ENCODE data around the gene FAM89B.

FAM89B gene

GRCh38 chr11:65621460-65621859 is 49.1 kb downstream of the FAM89B start:
- no peaks in the 10 kb centered on the region for H3K9me3 Mint-ChIP-seq
- no peaks in the 10 kb centered on the region for H3K27me3 Mint-ChIP-seq
- no peak for DNase-seq
- no peak overlapping the region for H3K4me3 Mint-ChIP-seq
- ATAC-seq: no peak
- H3K27ac Mint-ChIP-seq: no peak overlapping the region
- peaks cover 21% of the 10 kb centered on the region for H3K4me1 Mint-ChIP-seq
- peaks cover 37% of the 10 kb centered on the region for H3K36me3 Mint-ChIP-seq (ENCODE audit: low read depth)

GRCh38 chr11:65622011-65622410 is 49.7 kb downstream of the FAM89B start:
- H3K4me1 Mint-ChIP-seq: peaks cover 15% of the 10 kb centered on the region
- H3K36me3 Mint-ChIP-seq (ENCODE audit: low read depth): peaks cover 34% of the 10 kb centered on the region
- DNase-seq (no peak), ATAC-seq (no peak)
- H3K9me3 Mint-ChIP-seq: no peaks in the 10 kb centered on the region
- no peak overlapping the region for H3K4me3 Mint-ChIP-seq
- H3K27me3 Mint-ChIP-seq: no peaks in the 10 kb centered on the region
- H3K27ac Mint-ChIP-seq: no peak overlapping the region

- no peak for ATAC-seq
- Mint-ChIP-seq H3K36me3 (ENCODE audit: low read depth) (peaks cover 29% of the 10 kb centered on the region), H3K27ac (no peak overlapping the region), H3K27me3 (no peaks in the 10 kb centered on the region), H3K4me3 (no peak overlapping the region), H3K9me3 (no peaks in the 10 kb centered on the region), H3K4me1 (peaks cover 7% of the 10 kb centered on the region)
- no peak for DNase-seq
These were observed 50.8 kb downstream of the FAM89B start for GRCh38 chr11:65623177-65623576.

Data from activated naive CD8-positive, alpha-beta T cell treated with anti-CD3 and anti-CD28 coated beads, Interleukin-2, amount 50 U/mL, for 24 hours (primary cell).